Endothelial cell of umbilical vein (primary cell): ENCODE measurements around the gene CA4. TPM values are rescaled to one million over a fixed set of nuclear protein-coding genes. Genes with fewer than 3 reads are reported as not detected.
"Not testable (repeated sequence)": the region's sequence is repeated elsewhere in the genome, so short reads cannot be mapped to it uniquely, and the experiment has no call there.

Experiments used
- BruUV-seq: library from RNA; stranded (reverse); fragments of 400-500 nt; replicated peaks from 2 replicates; lab custom pipeline; 2021; lab: Mats Ljungman, UMichigan
- CTCF ChIA-PET: fragments of 300-600, 350-600 bp; sonication (Branson Sonifier 250); formaldehyde crosslinking; loops from one replicate; lab custom pipeline; 2021; ENCODE audit warnings: antibody characterized with exemption, inconsistent platforms; lab: Charles Lee
- POLR2A ChIA-PET: fragments of 300-600, 350-600 bp; sonication (Branson Sonifier 250); formaldehyde crosslinking; loops from one replicate; lab custom pipeline; 2021; ENCODE audit warnings: antibody characterized with exemption, inconsistent platforms; lab: Charles Lee
- DNase-seq: peaks from one replicate; pipeline ENCODE4 v3.0.0-alpha.2; 2011; ENCODE audit warnings: low read depth, low spot score
- FAIRE-seq: peaks from 2 replicates; lab custom pipeline; 2011; peaks lifted over from hg19 to GRCh38; lab: Jason Lieb, UNC
- H2AFZ ChIP-seq: 2 replicates; pipeline ENCODE4 v1.6.0; 2012; ENCODE audit warnings: low read depth, low read length, control low read depth, inconsistent platforms
- H3K27ac ChIP-seq: 2 replicates; pipeline ENCODE4 v1.5.1; 2011; ENCODE audit warnings: low read depth, mild to moderate bottlenecking, control low read depth, low read length, moderate library complexity; ENCODE audit not compliant: insufficient read depth
- H3K27me3 ChIP-seq, 2 experiments: 2 replicates each; pipeline versions ENCODE4 v1.6.0 to v1.6.1; 2011; ENCODE audit warnings: low read length in 2 of 2, mixed read lengths in 1 of 2; ENCODE audit not compliant: control insufficient read depth in 2 of 2, insufficient read depth in 2 of 2
- H3K36me3 ChIP-seq, 2 experiments: 2 replicates in 1 of 2; 3 replicates in 1 of 2; pipeline ENCODE4 v1.5.1; 2011; ENCODE audit warnings: low read length in 2 of 2, mild to moderate bottlenecking in 1 of 2, moderate library complexity in 1 of 2; ENCODE audit not compliant: control insufficient read depth in 2 of 2, insufficient read depth in 2 of 2; ENCODE audit errors: extremely low read depth in 1 of 2
- H3K4me1 ChIP-seq: 3 replicates; pipeline ENCODE4 v1.5.1; 2011; ENCODE audit warnings: mild to moderate bottlenecking, low read length; ENCODE audit not compliant: control insufficient read depth, insufficient read depth; ENCODE audit errors: extremely low read depth
- H3K4me2 ChIP-seq: 2 replicates; pipeline ENCODE4 v1.6.1; 2011; ENCODE audit warnings: low read length, control low read depth, mixed read lengths; ENCODE audit not compliant: insufficient read depth
- H3K4me3 ChIP-seq, 3 experiments: fragments of 200-600 bp in 1 of 3; sonication (generic), shearing (Covaris generic) in 1 of 3; replicated peaks in 1 of 3; 2 replicates each; pipeline ENCODE4 v1.5.1; 2011 to 2016; ENCODE audit warnings: control low read depth in 3 of 3, low read length in 3 of 3, mild to moderate bottlenecking in 2 of 3, inconsistent platforms in 1 of 3, low read depth in 1 of 3, moderate library complexity in 1 of 3; ENCODE audit not compliant: insufficient read depth in 1 of 3
- H3K79me2 ChIP-seq: 2 replicates; pipeline ENCODE4 v1.6.0; 2012; ENCODE audit warnings: low read length, inconsistent platforms; ENCODE audit not compliant: control insufficient read depth, insufficient read depth
- H3K9ac ChIP-seq: replicated peaks from 2 replicates; pipeline ENCODE3; 2011; ENCODE audit warnings: low read length, control low read depth; ENCODE audit not compliant: insufficient read depth; ENCODE audit errors: extremely low read depth
- H3K9me1 ChIP-seq: replicated peaks from 3 replicates; pipeline ENCODE4 v1.6.0; 2011; ENCODE audit warnings: mild to moderate bottlenecking, low read length; ENCODE audit not compliant: control insufficient read depth, insufficient read depth; ENCODE audit errors: extremely low read depth
- H3K9me3 ChIP-seq: replicated peaks from 2 replicates; pipeline ENCODE4 v1.5.1; 2012; ENCODE audit warnings: low read length, inconsistent platforms; ENCODE audit not compliant: control insufficient read depth, insufficient read depth
- H4K20me1 ChIP-seq: replicated peaks from 2 replicates; pipeline ENCODE3; 2011; ENCODE audit warnings: mild to moderate bottlenecking, low read length; ENCODE audit not compliant: control insufficient read depth, insufficient read depth; ENCODE audit errors: extremely low read depth
- dilution Hi-C: fragments of 300-500 bp; cut with MboI; formaldehyde crosslinking; loops from one replicate; pipeline ENCODE4 v1.15.0; 2019; ENCODE audit warnings: low sequenced_read_pairs; ENCODE audit not compliant: extremely low pct_ligation_motif_present
- intact Hi-C: fragments of 100-400 bp; cut with micrococcal nuclease; formaldehyde crosslinking; loops from one replicate; pipeline ENCODE4 v1.10.0; 2022
- polyA plus RNA-seq, 4 experiments: library from polyadenylated mRNA; depleted of rRNA in 3 of 4; stranded (reverse) in 3 of 4; unstranded in 1 of 4; fragments of >200 nt; gene quantifications; 2 replicates each; pipeline versions ENCODE4 v1.2.1 to v1.2.3, GENCODE V29; 2011 to 2012; ENCODE audit warnings: missing spikeins in 1 of 4
- total RNA-seq: library from RNA; stranded (reverse); gene quantifications from 2 replicates; pipeline ENCODE4 v1.2.3, GENCODE V29; 2021

Gene CA4
- total and polyA plus RNA-seq, 2 donors (not counting 3 experiments of a cell fraction or from before 2014, with no cell fraction given): 0.17 to 0.29 TPM

GRCh38 chr17:60111661-60112060, 38.1 kb upstream of the CA4 start:
- peak; percentile 100 for FAIRE-seq

GRCh38 chr17:60115364-60115763, 34.4 kb upstream of the CA4 start:
- POLR2A ChIA-PET, CTCF ChIA-PET, H3K27me3 ChIP-seq, intact Hi-C loops, H3K4me3 ChIP-seq, H3K9ac ChIP-seq, dilution Hi-C loops, H3K79me2 ChIP-seq, H4K20me1 ChIP-seq, BruUV-seq, H3K9me3 ChIP-seq, FAIRE-seq, H3K9me1 ChIP-seq, DNase-seq, H3K27ac ChIP-seq, H2AFZ ChIP-seq, H3K36me3 ChIP-seq, H3K4me1 ChIP-seq, H3K4me2 ChIP-seq: not testable (repeated sequence)

More at GRCh38 chr17:60111661-60112060, 38.1 kb upstream of the CA4 start:
- H3K4me2 ChIP-seq, intact Hi-C loops, H3K27me3 ChIP-seq, H3K4me1 ChIP-seq, H3K79me2 ChIP-seq, POLR2A ChIA-PET, dilution Hi-C loops, H3K4me3 ChIP-seq, CTCF ChIA-PET, BruUV-seq, H3K9ac ChIP-seq, H3K27ac ChIP-seq, H4K20me1 ChIP-seq, H3K9me3 ChIP-seq, DNase-seq, H3K36me3 ChIP-seq, H3K9me1 ChIP-seq, H2AFZ ChIP-seq: not testable (repeated sequence)

- intact Hi-C loops, H3K79me2 ChIP-seq, BruUV-seq, POLR2A ChIA-PET, H3K36me3 ChIP-seq, H3K4me2 ChIP-seq, dilution Hi-C loops, H3K9me3 ChIP-seq, H3K27ac ChIP-seq, DNase-seq, H4K20me1 ChIP-seq, H2AFZ ChIP-seq, H3K9ac ChIP-seq, CTCF ChIA-PET, H3K4me1 ChIP-seq, H3K4me3 ChIP-seq, H3K9me1 ChIP-seq, H3K27me3 ChIP-seq: not testable (repeated sequence)
- peak; percentile 55 for FAIRE-seq
Measured at GRCh38 chr17:60116196-60116595, 33.6 kb upstream of the CA4 start.

GRCh38 chr17:60119162-60119561, 30.6 kb upstream of the CA4 start:
- CTCF ChIA-PET, H3K27me3 ChIP-seq, POLR2A ChIA-PET, H2AFZ ChIP-seq, H3K9ac ChIP-seq, H3K36me3 ChIP-seq, H3K9me3 ChIP-seq, H3K4me3 ChIP-seq, dilution Hi-C loops, H3K4me1 ChIP-seq, H3K9me1 ChIP-seq, H3K4me2 ChIP-seq, H3K79me2 ChIP-seq, H4K20me1 ChIP-seq, BruUV-seq, H3K27ac ChIP-seq, intact Hi-C loops, DNase-seq: not testable (repeated sequence)
- peak; percentile 84 for FAIRE-seq
